ENCODE results near the gene SP4. TPM values are rescaled to one million over a fixed set of nuclear protein-coding genes. Genes with fewer than 3 reads are reported as not detected.
"Not testable (repeated sequence)": the region's sequence is repeated elsewhere in the genome, so short reads cannot be mapped to it uniquely, and the experiment has no call there.

Gene SP4
- total RNA-seq, 2 donors from 2014 or later, result 5.3 to 6.0 TPM

GRCh38 chr7:21514062-21514461 lies 86.2 kb downstream of the SP4 start:
- H3K9me3 ChIP-seq, result no peaks in the 10 kb centered on the region
- intact Hi-C loops (cut with DNase I), result no loop called here
- DNase-seq (no peak), ATAC-seq (no peak)
- no peak overlapping the region for H3K4me3 ChIP-seq
- peaks cover 0 to 2% of the 10 kb centered on the region in 2 donors for H3K36me3 ChIP-seq (replicated peaks in 1 of 2; ENCODE audit: insufficient read depth in 1 of 2, low read depth in 2 of 2)
- no peaks in the 10 kb centered on the region for H3K4me1 ChIP-seq
- H3K27ac ChIP-seq, result no peak overlapping the region
- no peaks in the 10 kb centered on the region for H3K27me3 ChIP-seq
- TF ChIP-seq POLR2A (IDR thresholded peaks at IDR 0.05) (no peak), CTCF (IDR thresholded peaks at IDR 0.05) (no peak)

- Histone ChIP-seq H3K9me3 (peaks cover 0 to 7% (median 0%) of the 10 kb centered on the region in 3 donors), H3K36me3 (replicated peaks in 1 of 2; ENCODE audit: insufficient read depth in 1 of 2, low read depth in 2 of 2) (no peaks in the 10 kb centered on the region), H3K4me1 (no peaks in the 10 kb centered on the region), H3K27me3 (no peaks in the 10 kb centered on the region), H3K27ac (no peak overlapping the region), H3K4me3 (no peak overlapping the region)
- TF ChIP-seq CTCF (IDR thresholded peaks at IDR 0.05), result no peak
- TF ChIP-seq POLR2A (IDR thresholded peaks at IDR 0.05), result no peak
- ATAC-seq, result no peak
- DNase-seq, result no peak
- WGBS, 2 donors, result 86 to 100% methylated on average over 1 of the region's 1 CpG
- intact Hi-C loops (cut with DNase I), result no loop called here
These were observed 96.8 kb downstream of the SP4 start for GRCh38 chr7:21524680-21525079.

GRCh38 chr7:21526007-21526406 lies 98.1 kb downstream of the SP4 start:
- H3K4me1 ChIP-seq, result no peaks in the 10 kb centered on the region
- H3K4me3 ChIP-seq, result no peak overlapping the region
- no peaks in the 10 kb centered on the region for H3K36me3 ChIP-seq (replicated peaks in 1 of 2; ENCODE audit: insufficient read depth in 1 of 2, low read depth in 2 of 2)
- ATAC-seq, result no peak
- no peak for DNase-seq
- no peaks in the 10 kb centered on the region for H3K27me3 ChIP-seq
- H3K9me3 ChIP-seq, result peaks cover 0 to 7% (median 0%) of the 10 kb centered on the region in 3 donors
- no peak for TF ChIP-seq POLR2A (IDR thresholded peaks at IDR 0.05)
- TF ChIP-seq CTCF (IDR thresholded peaks at IDR 0.05), result peak in 3 of 7 experiments; percentile 21 to 36 (median 32)
- H3K27ac ChIP-seq, result no peak overlapping the region
- intact Hi-C loops (cut with DNase I), result no loop called here

GRCh38 chr7:21526448-21526847 lies 98.6 kb downstream of the SP4 start:
- 94 to 100% methylated on average over 3 of the region's 3 CpGs for WGBS, 2 donors

GRCh38 chr7:21532485-21532884 lies 104.6 kb downstream of the SP4 start:
- H3K4me3 ChIP-seq; H3K36me3 ChIP-seq (replicated peaks in 1 of 2; ENCODE audit: insufficient read depth in 1 of 2, low read depth in 2 of 2); intact Hi-C loops (cut with DNase I); H3K27me3 ChIP-seq; DNase-seq; H3K9me3 ChIP-seq; H3K27ac ChIP-seq; ATAC-seq; H3K4me1 ChIP-seq: not testable (repeated sequence)
- WGBS, 2 donors, result 45 to 65% methylated on average over 1 of the region's 1 CpG

More at GRCh38 chr7:21526448-21526847, 98.6 kb downstream of the SP4 start:
- Histone ChIP-seq H3K4me3 (no peak overlapping the region), H3K36me3 (replicated peaks in 1 of 2; ENCODE audit: insufficient read depth in 1 of 2, low read depth in 2 of 2) (no peaks in the 10 kb centered on the region), H3K27me3 (no peaks in the 10 kb centered on the region), H3K9me3 (peaks cover 0 to 7% (median 0%) of the 10 kb centered on the region in 3 donors), H3K4me1 (no peaks in the 10 kb centered on the region), H3K27ac (no peak overlapping the region)
- intact Hi-C loops (cut with DNase I), result no loop called here
- no peak for ATAC-seq
- no peak for DNase-seq
- TF ChIP-seq POLR2A (IDR thresholded peaks at IDR 0.05) (no peak), CTCF (IDR thresholded peaks at IDR 0.05) (no peak)

GRCh38 chr7:21533646-21534045 lies 105.8 kb downstream of the SP4 start:
- intact Hi-C loops (cut with DNase I); H3K4me1 ChIP-seq; H3K9me3 ChIP-seq; ATAC-seq; H3K27ac ChIP-seq; DNase-seq; H3K36me3 ChIP-seq (replicated peaks in 1 of 2; ENCODE audit: insufficient read depth in 1 of 2, low read depth in 2 of 2); H3K27me3 ChIP-seq; H3K4me3 ChIP-seq: not testable (repeated sequence)

GRCh38 chr7:21536445-21537118 lies 108.7 kb downstream of the SP4 start:
- H3K27me3 ChIP-seq; DNase-seq; intact Hi-C loops (cut with DNase I); H3K4me1 ChIP-seq; H3K4me3 ChIP-seq; H3K9me3 ChIP-seq; ATAC-seq; H3K27ac ChIP-seq; H3K36me3 ChIP-seq (replicated peaks in 1 of 2; ENCODE audit: insufficient read depth in 1 of 2, low read depth in 2 of 2): not testable (repeated sequence)
- 95 to 97% methylated on average over 18 to 27 of the region's 27 CpGs for WGBS, 2 donors

Measured in body of pancreas (tissue), 4 donors.